Ishikawa (cell line): ENCODE measurements around the gene NR5A2.

Experiments
- CEBPB ChIP-seq: IDR thresholded peaks from 2 replicates; pipeline ENCODE4 v1.6.1; 2012
- EP300 ChIP-seq: IDR thresholded peaks from 2 replicates; pipeline ENCODE4 v1.6.1; 2012; ENCODE audit warnings: borderline replicate concordance
- FOXM1 ChIP-seq: IDR thresholded peaks from 2 replicates; pipeline ENCODE4 v1.6.1; 2012; ENCODE audit warnings: low read depth, borderline replicate concordance
- NFIC ChIP-seq: IDR thresholded peaks from 2 replicates; pipeline ENCODE4 v1.6.1; 2012
- TCF12 ChIP-seq: IDR thresholded peaks from 2 replicates; pipeline ENCODE4 v1.6.1; 2012; ENCODE audit warnings: low read depth
- TF ChIP-seq, protein P1 (sequence below): IDR thresholded peaks from 2 replicates; pipeline ENCODE4 v1.6.1; 2012; ENCODE audit warnings: low read depth, mild to moderate bottlenecking

DNA sequence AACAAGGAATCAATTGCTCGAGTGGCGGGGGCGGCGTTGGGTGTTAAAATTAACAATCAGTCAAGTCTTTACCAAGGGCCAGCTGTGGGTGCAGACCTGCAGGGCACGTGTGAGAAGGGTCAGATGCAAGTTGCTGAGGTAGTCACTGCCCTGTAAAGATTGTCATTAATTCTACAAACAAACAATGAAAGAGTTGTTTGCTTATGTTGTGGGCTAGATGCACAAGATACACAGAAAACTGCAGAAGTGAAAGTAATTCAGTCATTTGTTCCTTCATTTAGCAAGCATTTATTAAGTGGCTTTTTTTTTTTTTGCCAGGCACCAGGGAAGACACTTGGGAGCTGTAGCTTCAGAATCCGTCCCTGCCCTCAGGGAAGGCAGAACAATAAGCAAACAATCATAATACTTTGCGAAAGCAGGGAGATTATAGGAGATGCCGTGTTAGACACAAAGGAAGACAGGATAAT, 79.5 kb downstream of the NR5A2 start:
- TF ChIP-seq EP300 (no peak), CEBPB (no peak), NFIC (no peak), TCF12 (no peak), FOXM1 (no peak)
- TF ChIP-seq, protein P1, sequence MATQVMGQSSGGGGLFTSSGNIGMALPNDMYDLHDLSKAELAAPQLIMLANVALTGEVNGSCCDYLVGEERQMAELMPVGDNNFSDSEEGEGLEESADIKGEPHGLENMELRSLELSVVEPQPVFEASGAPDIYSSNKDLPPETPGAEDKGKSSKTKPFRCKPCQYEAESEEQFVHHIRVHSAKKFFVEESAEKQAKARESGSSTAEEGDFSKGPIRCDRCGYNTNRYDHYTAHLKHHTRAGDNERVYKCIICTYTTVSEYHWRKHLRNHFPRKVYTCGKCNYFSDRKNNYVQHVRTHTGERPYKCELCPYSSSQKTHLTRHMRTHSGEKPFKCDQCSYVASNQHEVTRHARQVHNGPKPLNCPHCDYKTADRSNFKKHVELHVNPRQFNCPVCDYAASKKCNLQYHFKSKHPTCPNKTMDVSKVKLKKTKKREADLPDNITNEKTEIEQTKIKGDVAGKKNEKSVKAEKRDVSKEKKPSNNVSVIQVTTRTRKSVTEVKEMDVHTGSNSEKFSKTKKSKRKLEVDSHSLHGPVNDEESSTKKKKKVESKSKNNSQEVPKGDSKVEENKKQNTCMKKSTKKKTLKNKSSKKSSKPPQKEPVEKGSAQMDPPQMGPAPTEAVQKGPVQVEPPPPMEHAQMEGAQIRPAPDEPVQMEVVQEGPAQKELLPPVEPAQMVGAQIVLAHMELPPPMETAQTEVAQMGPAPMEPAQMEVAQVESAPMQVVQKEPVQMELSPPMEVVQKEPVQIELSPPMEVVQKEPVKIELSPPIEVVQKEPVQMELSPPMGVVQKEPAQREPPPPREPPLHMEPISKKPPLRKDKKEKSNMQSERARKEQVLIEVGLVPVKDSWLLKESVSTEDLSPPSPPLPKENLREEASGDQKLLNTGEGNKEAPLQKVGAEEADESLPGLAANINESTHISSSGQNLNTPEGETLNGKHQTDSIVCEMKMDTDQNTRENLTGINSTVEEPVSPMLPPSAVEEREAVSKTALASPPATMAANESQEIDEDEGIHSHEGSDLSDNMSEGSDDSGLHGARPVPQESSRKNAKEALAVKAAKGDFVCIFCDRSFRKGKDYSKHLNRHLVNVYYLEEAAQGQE = no peak
